ENCODE results near the gene RASSF7. TPM values are rescaled to one million over a fixed set of nuclear protein-coding genes. Genes with fewer than 3 reads are reported as not detected.

Gene RASSF7
- total RNA-seq, 1 donor from 2014 or later = 72.5 TPM

- DNase-seq (ENCODE audit: low read depth) = no peak
- Histone ChIP-seq H3K4me3 (ENCODE audit: low read depth, low read length) (no peak overlapping the region), H3K27me3 (ENCODE audit: control insufficient read depth, insufficient read depth, low read length) (no peaks in the 10 kb centered on the region), H3K36me3 (ENCODE audit: control insufficient read depth, insufficient read depth, low read length) (no peaks in the 10 kb centered on the region)
- TF ChIP-seq CTCF (IDR thresholded peaks at IDR 0.05; ENCODE audit: insufficient read depth, low read length, poor library complexity, severe bottlenecking) = no peak
Measured at GRCh38 chr11:541433-541885, 19.3 kb upstream of the RASSF7 start.

GRCh38 chr11:544817-545166, 16.0 kb upstream of the RASSF7 start:
- no peak for TF ChIP-seq CTCF (IDR thresholded peaks at IDR 0.05; ENCODE audit: insufficient read depth, low read length, poor library complexity, severe bottlenecking)
- Histone ChIP-seq H3K36me3 (ENCODE audit: control insufficient read depth, insufficient read depth, low read length) (no peaks in the 10 kb centered on the region), H3K4me3 (ENCODE audit: low read depth, low read length) (no peak overlapping the region), H3K27me3 (ENCODE audit: control insufficient read depth, insufficient read depth, low read length) (no peaks in the 10 kb centered on the region)
- DNase-seq (ENCODE audit: low read depth) = no peak

GRCh38 chr11:545171-545570, 15.6 kb upstream of the RASSF7 start:
- H3K36me3 ChIP-seq (ENCODE audit: control insufficient read depth, insufficient read depth, low read length) = no peaks in the 10 kb centered on the region
- no peaks in the 10 kb centered on the region for H3K27me3 ChIP-seq (ENCODE audit: control insufficient read depth, insufficient read depth, low read length)
- no peak for TF ChIP-seq CTCF (IDR thresholded peaks at IDR 0.05; ENCODE audit: insufficient read depth, low read length, poor library complexity, severe bottlenecking)
- DNase-seq (ENCODE audit: low read depth) = no peak
- H3K4me3 ChIP-seq (ENCODE audit: low read depth, low read length) = no peak overlapping the region

- Histone ChIP-seq H3K27me3 (ENCODE audit: control insufficient read depth, insufficient read depth, low read length) (peaks cover 4% of the 10 kb centered on the region), H3K4me3 (ENCODE audit: low read depth, low read length) (no peak overlapping the region), H3K36me3 (ENCODE audit: control insufficient read depth, insufficient read depth, low read length) (no peaks in the 10 kb centered on the region)
- no peak for TF ChIP-seq CTCF (IDR thresholded peaks at IDR 0.05; ENCODE audit: insufficient read depth, low read length, poor library complexity, severe bottlenecking)
- DNase-seq (ENCODE audit: low read depth) = no peak
Measured at GRCh38 chr11:548700-549603, 11.8 kb upstream of the RASSF7 start.

GRCh38 chr11:550021-550745, 10.6 kb upstream of the RASSF7 start:
- Histone ChIP-seq H3K27me3 (ENCODE audit: control insufficient read depth, insufficient read depth, low read length) (peaks cover 13% of the 10 kb centered on the region), H3K36me3 (ENCODE audit: control insufficient read depth, insufficient read depth, low read length) (no peaks in the 10 kb centered on the region), H3K4me3 (ENCODE audit: low read depth, low read length) (no peak overlapping the region)
- TF ChIP-seq CTCF (IDR thresholded peaks at IDR 0.05; ENCODE audit: insufficient read depth, low read length, poor library complexity, severe bottlenecking) = no peak
- DNase-seq (ENCODE audit: low read depth) = no peak

Data from kidney epithelial cell (primary cell).